Breast epithelium (tissue), 4 donors: ENCODE data around the gene PPARG. TPM values are rescaled to one million over a fixed set of nuclear protein-coding genes. Genes with fewer than 3 reads are reported as not detected.

ENCODE experiments used
- DNase-seq, 2 donors: peaks; one replicate each; pipeline ENCODE4 v3.0.0-alpha.2; 2019; ENCODE audit warnings: low spot score in 2 of 2
- H3K27ac ChIP-seq, 2 donors: fragments of 200-600 bp; sonication (generic) in 1 of 2; one replicate each; pipeline ENCODE4 v1.5.1; 2016 to 2019; ENCODE audit warnings: mild to moderate bottlenecking in 1 of 2
- H3K27me3 ChIP-seq, 2 donors: fragments of 200-600 bp; sonication (generic) in 1 of 2; one replicate each; pipeline versions ENCODE4 v1.5.1 to v1.6.0; 2017 to 2019; ENCODE audit warnings: control low read depth in 1 of 2, mild to moderate bottlenecking in 1 of 2
- H3K36me3 ChIP-seq: fragments of 200-600 bp; one replicate; pipeline ENCODE4 v1.5.1; 2019
- H3K4me1 ChIP-seq, 2 donors: fragments of 200-600 bp; sonication (generic); one replicate each; pipeline ENCODE4 v1.5.1; 2016 to 2019; ENCODE audit warnings: control low read depth in 1 of 2
- H3K4me3 ChIP-seq, 3 donors: fragments of 200-600 bp; sonication (generic); 1 replicate in 2 of 3; 2 replicates in 1 of 3; pipeline ENCODE4 v1.5.1; 2016 to 2019; ENCODE audit warnings: mild to moderate bottlenecking in 3 of 3, moderate library complexity in 2 of 3
- H3K9me3 ChIP-seq, 2 donors: fragments of 200-600 bp; sonication (generic) in 1 of 2; one replicate each; pipeline ENCODE4 v1.5.1; 2016 to 2019; ENCODE audit warnings: control low read depth in 1 of 2
- POLR2A ChIP-seq: fragments of 450-650 bp; IDR thresholded peaks from one replicate; pipeline ENCODE4 v1.6.1; 2016; ENCODE audit warnings: antibody characterized with exemption, mild to moderate bottlenecking, moderate library complexity
- POLR2AphosphoS5 ChIP-seq, 3 donors: sonication (generic); formaldehyde crosslinking; IDR thresholded peaks; one replicate each; pipeline ENCODE4 v1.6.1; 2017; ENCODE audit warnings: antibody characterized with exemption in 3 of 3
- intact Hi-C: fragments of 100-400 bp; cut with DNase I; formaldehyde crosslinking; loops from one replicate; pipeline ENCODE4 v1.15.1; 2023; ENCODE audit warnings: low total_unique reads
- total RNA-seq, 3 donors: library from RNA; depleted of rRNA; stranded (reverse); fragments of >200 nt; gene quantifications; one replicate each; pipeline ENCODE4 v1.1.0, GENCODE V29; 2016
- TF ChIP-seq, protein P1 (sequence below), 3 donors: fragments of 450-650 bp; IDR thresholded peaks; one replicate each; pipeline ENCODE4 v1.5.1; 2016 to 2017; ENCODE audit warnings: antibody characterized with exemption in 3 of 3, mild to moderate bottlenecking in 3 of 3, moderate library complexity in 3 of 3

PPARG gene
- total RNA-seq, 3 donors from 2014 or later, result 44.2 to 359 (median 96.0) TPM

DNA sequence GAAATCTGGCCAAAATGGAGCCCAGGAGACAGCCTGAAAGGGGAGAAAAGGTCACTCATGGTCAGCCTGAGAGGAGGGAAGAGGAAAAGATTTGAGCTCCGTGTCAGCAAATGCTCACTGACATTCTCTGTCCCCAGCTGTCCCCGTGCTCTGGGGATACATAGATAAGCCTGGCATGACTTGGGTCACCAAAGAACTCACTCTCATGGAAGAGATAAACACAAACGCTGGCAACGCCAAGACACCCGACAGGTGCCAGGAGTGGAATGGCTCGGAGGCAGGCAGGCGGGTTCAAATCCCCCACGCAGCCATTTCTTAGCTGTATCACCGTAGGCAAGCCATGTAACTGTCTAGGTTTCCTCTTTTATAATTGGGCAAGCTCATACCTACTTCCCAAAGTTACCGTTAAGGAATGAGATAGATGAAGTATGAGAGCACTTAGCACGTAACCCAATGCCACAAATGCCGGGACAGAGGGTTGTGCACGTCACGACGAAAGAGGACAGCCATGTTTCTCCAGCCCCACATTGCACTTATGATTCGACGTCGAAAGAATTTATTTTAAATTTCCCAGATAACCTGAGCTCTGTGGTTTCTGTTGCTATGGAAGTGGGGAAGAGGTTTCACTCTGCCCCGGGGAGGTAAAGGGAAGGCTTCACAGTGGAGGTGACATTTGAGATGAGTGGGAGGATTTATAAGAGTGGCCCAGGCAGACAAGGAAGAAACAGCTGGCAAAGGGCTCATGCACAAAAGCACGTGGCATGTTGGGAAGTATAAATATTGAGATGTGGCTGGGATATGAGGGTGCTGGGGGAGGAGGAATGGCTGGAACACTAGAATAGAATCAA lies 154.0 kb downstream of the PPARG start:
- Histone ChIP-seq H3K9me3 (no peaks in the 10 kb centered on the region), H3K27ac (no peak overlapping the region), H3K27me3 (no peaks in the 10 kb centered on the region), H3K4me3 (no peak overlapping the region), H3K36me3 (no peaks in the 10 kb centered on the region), H3K4me1 (no peaks in the 10 kb centered on the region)
- no peak for TF ChIP-seq POLR2AphosphoS5 (IDR thresholded peaks at IDR 0.05)
- no peak for TF ChIP-seq POLR2A
- TF ChIP-seq, protein P1, sequence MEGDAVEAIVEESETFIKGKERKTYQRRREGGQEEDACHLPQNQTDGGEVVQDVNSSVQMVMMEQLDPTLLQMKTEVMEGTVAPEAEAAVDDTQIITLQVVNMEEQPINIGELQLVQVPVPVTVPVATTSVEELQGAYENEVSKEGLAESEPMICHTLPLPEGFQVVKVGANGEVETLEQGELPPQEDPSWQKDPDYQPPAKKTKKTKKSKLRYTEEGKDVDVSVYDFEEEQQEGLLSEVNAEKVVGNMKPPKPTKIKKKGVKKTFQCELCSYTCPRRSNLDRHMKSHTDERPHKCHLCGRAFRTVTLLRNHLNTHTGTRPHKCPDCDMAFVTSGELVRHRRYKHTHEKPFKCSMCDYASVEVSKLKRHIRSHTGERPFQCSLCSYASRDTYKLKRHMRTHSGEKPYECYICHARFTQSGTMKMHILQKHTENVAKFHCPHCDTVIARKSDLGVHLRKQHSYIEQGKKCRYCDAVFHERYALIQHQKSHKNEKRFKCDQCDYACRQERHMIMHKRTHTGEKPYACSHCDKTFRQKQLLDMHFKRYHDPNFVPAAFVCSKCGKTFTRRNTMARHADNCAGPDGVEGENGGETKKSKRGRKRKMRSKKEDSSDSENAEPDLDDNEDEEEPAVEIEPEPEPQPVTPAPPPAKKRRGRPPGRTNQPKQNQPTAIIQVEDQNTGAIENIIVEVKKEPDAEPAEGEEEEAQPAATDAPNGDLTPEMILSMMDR (IDR thresholded peaks at IDR 0.05), result no peak
- DNase-seq, result no peak
- intact Hi-C loops, result no loop called here

DNA sequence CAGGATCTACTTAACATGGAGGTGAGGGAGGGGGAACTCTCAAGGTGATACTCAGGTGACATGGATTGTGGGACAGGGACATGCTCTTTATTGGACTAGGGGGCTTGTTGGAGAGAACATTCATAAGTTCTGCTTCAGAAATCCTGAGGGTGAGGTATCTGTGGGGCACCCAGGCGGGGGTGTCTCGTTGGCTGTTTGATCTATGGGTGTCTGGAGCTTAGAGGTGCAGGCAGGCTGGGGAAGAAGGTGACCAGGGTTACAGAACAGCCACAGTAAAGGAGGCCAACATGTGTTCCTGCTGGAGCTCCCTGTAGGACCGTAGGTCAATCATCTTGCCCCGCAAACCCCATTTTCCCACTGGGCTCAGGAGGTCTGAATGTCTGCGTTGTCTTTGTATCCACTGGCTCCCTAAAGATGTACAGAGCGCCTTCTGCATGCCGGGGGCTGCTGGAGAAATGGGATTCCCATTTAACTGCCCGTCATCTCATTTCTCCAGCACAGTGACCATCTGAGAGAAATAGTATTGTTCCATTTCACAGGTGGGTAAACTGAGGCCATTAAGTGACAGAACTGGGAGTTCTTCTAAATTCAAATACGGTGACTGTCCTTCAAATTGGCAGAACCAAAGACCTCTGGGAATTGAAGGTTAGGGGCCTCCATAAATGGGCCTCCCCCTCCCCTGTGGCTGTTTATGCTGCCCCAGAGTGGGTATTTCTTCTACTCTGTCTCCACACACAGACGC lies 155.1 kb downstream of the PPARG start:
- H3K4me3 ChIP-seq, result no peak overlapping the region
- no peak for TF ChIP-seq POLR2A
- TF ChIP-seq, protein P1 (IDR thresholded peaks at IDR 0.05), result no peak
- H3K9me3 ChIP-seq, result no peaks in the 10 kb centered on the region
- intact Hi-C loops, result no loop called here
- no peaks in the 10 kb centered on the region for H3K4me1 ChIP-seq
- no peak overlapping the region for H3K27ac ChIP-seq
- no peaks in the 10 kb centered on the region for H3K36me3 ChIP-seq
- no peak for DNase-seq
- H3K27me3 ChIP-seq, result no peaks in the 10 kb centered on the region

DNA sequence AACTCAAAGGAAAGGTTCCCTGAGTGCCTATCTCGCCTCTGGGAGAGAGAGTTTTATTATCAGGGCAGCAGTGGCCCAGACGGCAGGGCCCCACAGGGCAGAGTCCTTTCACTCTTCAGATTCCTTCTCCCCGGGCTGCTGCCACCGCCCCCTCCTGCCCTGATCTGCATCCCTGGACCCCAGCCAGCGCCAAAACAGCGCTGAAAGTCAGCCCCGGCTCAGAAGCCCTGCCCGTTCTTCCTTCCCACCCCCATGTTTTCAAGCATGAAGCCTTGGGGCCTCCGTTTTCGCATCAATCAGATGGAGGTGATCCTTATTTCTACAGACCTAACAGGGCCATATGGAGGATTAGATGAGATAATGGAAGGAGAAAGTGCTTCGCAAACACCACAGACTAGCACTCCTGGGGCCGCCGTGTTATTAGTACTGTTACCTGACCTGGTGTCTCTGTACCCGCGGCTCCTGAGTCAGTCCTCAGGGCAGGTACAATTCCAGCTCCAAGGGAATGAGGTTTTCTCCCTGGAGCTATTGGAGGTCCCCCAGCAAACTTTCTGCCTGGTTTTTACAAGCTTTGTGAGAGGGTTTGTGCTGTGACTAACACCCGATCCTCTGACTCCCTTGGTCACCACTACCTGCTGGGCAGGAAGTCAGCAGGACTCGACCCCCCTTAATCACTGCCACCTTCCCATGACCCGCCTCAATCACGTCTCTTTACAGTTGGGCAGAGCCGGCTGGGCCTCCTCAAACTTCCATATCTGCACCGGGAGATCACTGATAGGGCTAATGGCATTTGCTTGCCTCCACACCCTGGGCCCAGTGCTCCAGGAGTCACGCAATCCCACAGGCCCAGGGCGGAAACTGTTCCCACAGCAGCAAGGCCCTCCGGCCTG lies 156.0 kb downstream of the PPARG start:
- Histone ChIP-seq H3K9me3 (no peaks in the 10 kb centered on the region), H3K27me3 (no peaks in the 10 kb centered on the region), H3K4me1 (no peaks in the 10 kb centered on the region), H3K4me3 (no peak overlapping the region), H3K36me3 (no peaks in the 10 kb centered on the region), H3K27ac (no peak overlapping the region)
- DNase-seq, result no peak
- intact Hi-C loops, result no loop called here
- TF ChIP-seq, protein P1 (IDR thresholded peaks at IDR 0.05), result no peak
- TF ChIP-seq POLR2A (no peak), POLR2AphosphoS5 (IDR thresholded peaks at IDR 0.05) (no peak)

DNA sequence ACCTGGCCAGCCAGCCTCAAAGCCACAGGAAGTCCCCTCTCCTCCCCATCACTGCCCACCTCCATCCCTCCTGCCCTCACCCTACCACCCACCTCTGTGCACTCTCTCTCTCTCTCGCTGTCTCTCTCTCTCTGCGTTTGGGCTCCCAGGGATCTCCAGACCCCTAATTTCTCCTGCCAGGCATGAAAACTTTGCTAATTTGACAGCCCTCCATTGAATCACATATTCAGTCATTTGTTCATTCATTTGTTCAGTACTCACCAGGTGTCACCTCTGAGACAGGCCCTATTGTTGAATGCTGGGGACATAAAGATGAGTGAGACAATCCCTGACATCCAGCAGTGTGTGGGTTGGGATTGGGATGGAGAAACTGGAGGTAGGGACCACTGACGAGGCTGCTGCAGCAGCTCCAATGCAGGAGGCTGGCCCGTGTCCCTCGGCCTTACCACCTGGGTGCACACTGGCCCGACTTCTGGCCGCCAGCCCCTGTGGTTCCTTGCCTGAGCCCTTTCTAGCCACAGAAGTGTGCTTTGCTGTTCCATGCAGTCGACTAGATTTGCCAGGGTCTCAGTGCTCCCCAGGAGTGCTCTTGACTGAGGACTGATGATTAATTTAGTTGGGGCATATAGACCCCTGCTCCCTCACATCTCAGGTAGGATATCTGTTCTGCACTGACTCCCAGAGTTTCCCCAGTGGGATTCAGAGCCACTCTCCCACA lies 156.8 kb downstream of the PPARG start:
- Histone ChIP-seq H3K4me1 (no peaks in the 10 kb centered on the region), H3K4me3 (no peak overlapping the region), H3K27me3 (no peaks in the 10 kb centered on the region), H3K27ac (no peak overlapping the region), H3K36me3 (no peaks in the 10 kb centered on the region), H3K9me3 (no peaks in the 10 kb centered on the region)
- no peak for TF ChIP-seq POLR2A
- TF ChIP-seq, protein P1 (IDR thresholded peaks at IDR 0.05), result no peak
- no peak for TF ChIP-seq POLR2AphosphoS5 (IDR thresholded peaks at IDR 0.05)
- DNase-seq, result no peak
- intact Hi-C loops, result no loop called here
